Ovary (tissue), 9 donors: ENCODE data around the gene RPL34. TPM values are rescaled to one million over a fixed set of nuclear protein-coding genes. Genes with fewer than 3 reads are reported as not detected.

Experiments used
- DNase-seq, 5 donors: peaks; one replicate each; pipeline ENCODE4 v3.0.0-alpha.2; 2019 to 2020
- H3K27ac ChIP-seq, 2 donors: fragments of 200-600 bp; one replicate each; pipeline versions ENCODE4 v1.5.1 to v1.8.0; 2019 to 2022
- H3K27me3 ChIP-seq: fragments of 200-600 bp; one replicate; pipeline ENCODE4 v1.8.0; 2022
- H3K36me3 ChIP-seq: fragments of 200-600 bp; sonication (generic); one replicate; pipeline ENCODE4 v1.5.1; 2019
- H3K4me1 ChIP-seq: one replicate; pipeline ENCODE4 v1.8.1; 2013; ENCODE audit warnings: mild to moderate bottlenecking, moderate library complexity; ENCODE audit not compliant: insufficient read depth
- H3K4me3 ChIP-seq: fragments of 200-600 bp; sonication (generic); one replicate; pipeline ENCODE4 v1.5.1; 2017
- H3K9me3 ChIP-seq, 2 donors: fragments of 200-600 bp in 1 of 2; sonication (generic) in 1 of 2; one replicate each; pipeline versions ENCODE4 v1.5.1 to v1.8.1; 2013 to 2019; ENCODE audit warnings: mild to moderate bottlenecking in 1 of 2, moderate library complexity in 1 of 2
- CTCF ChIP-seq, 3 donors: fragments of 450-650 bp in 2 of 3; fragments of 200-600 bp in 1 of 3; IDR thresholded peaks; one replicate each; pipeline versions ENCODE4 v1.5.1 to v1.8.0; 2016 to 2022; ENCODE audit warnings: antibody characterized with exemption in 3 of 3, mild to moderate bottlenecking in 1 of 3
- EP300 ChIP-seq: sonication (generic); formaldehyde crosslinking; IDR thresholded peaks from one replicate; pipeline ENCODE4 v1.6.1; 2017; ENCODE audit warnings: antibody characterized with exemption
- POLR2A ChIP-seq: fragments of 450-650 bp; IDR thresholded peaks from one replicate; pipeline ENCODE4 v1.6.1; 2017; ENCODE audit warnings: antibody characterized with exemption, mild to moderate bottlenecking, moderate library complexity
- WGBS, 3 donors: extraction: QIAGEN DNeasy Blood & Tissue Kit in 1 of 3; methylation state at CpG; one replicate each; pipeline versions ENCODE4 v1.1.5 to v1.1.7; 2013 to 2017; 5-methylcytosine and 5-hydroxymethylcytosine counted together
- intact Hi-C, 4 donors: fragments of 100-400 bp; cut with DNase I; formaldehyde crosslinking; loops; one replicate each; pipeline versions ENCODE4 v1.11.0 to v1.15.1; 2022 to 2023
- polyA plus RNA-seq, 2 donors: library from polyadenylated mRNA; stranded (reverse); fragments of 200-250 nt in 1 of 2; fragments of 350-450 nt in 1 of 2; fragmentation: Illumina TruSeq in 1 of 2; extraction: RNeasy Lipid Tissue Mini Kit (QIAGEN cat#74804) in 1 of 2; gene quantifications; one replicate each; pipeline ENCODE4 v1.2.3, GENCODE V29; 2013 to 2014
- total RNA-seq, 7 donors: library from RNA; depleted of rRNA in 2 of 7; stranded (reverse); fragments of >200 nt in 2 of 7; fragmentation: NEBNext Ultra II Directional in 3 of 7; extraction: Animal tissue kit (Norgen Biotek cat#: 25700) in 3 of 7; gene quantifications; one replicate each; pipeline versions ENCODE4 v1.1.0 to v1.2.4, GENCODE V29; 2016 to 2023
- donor health status: DM: no; HTN: no; CAD: no; lungs with moderate emphysema.
- donor health status: DM: no; HTN: no; CAD: no.
- donor health status: Bipolar disorder and iron deficiency.
- donor health status: DM: yes; HTN: yes; CAD: no.
- donor health status: DM: no; HTN: no; CAD: no.
- donor health status: DM: yes; HTN: yes; CAD: no.

RPL34 gene
- total and polyA plus RNA-seq, 9 donors, result 2,196 to 9,736 (median 3,147) TPM

GRCh38 chr4:108581083-108581482 is 39.3 kb upstream of the RPL34 start:
- 71 to 76% (median 73%) methylated on average over 6 of the region's 6 CpGs for WGBS, 3 donors
- Histone ChIP-seq H3K9me3 (no peaks in the 10 kb centered on the region), H3K36me3 (no peaks in the 10 kb centered on the region), H3K4me3 (no peak overlapping the region), H3K4me1 (no peaks in the 10 kb centered on the region), H3K27me3 (no peaks in the 10 kb centered on the region), H3K27ac (no peak overlapping the region)
- intact Hi-C loops, result no loop called here
- no peak for TF ChIP-seq EP300
- TF ChIP-seq CTCF (IDR thresholded peaks at IDR 0.05), result no peak
- TF ChIP-seq POLR2A, result no peak
- no peak for DNase-seq

GRCh38 chr4:108586778-108587177 is 33.6 kb upstream of the RPL34 start:
- intact Hi-C loops, result no loop called here
- no peak for DNase-seq
- H3K27me3 ChIP-seq, result no peaks in the 10 kb centered on the region
- H3K4me3 ChIP-seq, result no peak overlapping the region
- H3K27ac ChIP-seq, result no peak overlapping the region
- no peaks in the 10 kb centered on the region for H3K9me3 ChIP-seq
- H3K4me1 ChIP-seq, result no peaks in the 10 kb centered on the region
- H3K36me3 ChIP-seq, result no peaks in the 10 kb centered on the region
- TF ChIP-seq EP300, result no peak
- no peak for TF ChIP-seq POLR2A
- TF ChIP-seq CTCF (IDR thresholded peaks at IDR 0.05), result no peak
- WGBS, 3 donors, result 63 to 69% (median 67%) methylated on average over 3 of the region's 3 CpGs

- TF ChIP-seq EP300 (no peak), POLR2A (no peak)
- no peak for DNase-seq
- Histone ChIP-seq H3K4me3 (no peak overlapping the region), H3K36me3 (no peaks in the 10 kb centered on the region), H3K9me3 (no peaks in the 10 kb centered on the region), H3K4me1 (no peaks in the 10 kb centered on the region), H3K27ac (no peak overlapping the region), H3K27me3 (no peaks in the 10 kb centered on the region)
- intact Hi-C loops, result no loop called here
- WGBS, 3 donors, result 80 to 90% (median 85%) methylated on average over 1 of the region's 1 CpG
Measured at GRCh38 chr4:108588878-108589277, 31.5 kb upstream of the RPL34 start.

- intact Hi-C loops, result no loop called here
- Histone ChIP-seq H3K36me3 (no peaks in the 10 kb centered on the region), H3K9me3 (no peaks in the 10 kb centered on the region), H3K27me3 (no peaks in the 10 kb centered on the region), H3K4me1 (no peaks in the 10 kb centered on the region), H3K4me3 (no peak overlapping the region), H3K27ac (no peak overlapping the region)
- 22 to 36% (median 36%) methylated on average over 2 of the region's 2 CpGs for WGBS, 3 donors
- TF ChIP-seq CTCF (IDR thresholded peaks at IDR 0.05) (no peak), POLR2A (no peak)
- no peak for DNase-seq
Measured at GRCh38 chr4:108589961-108590360, 30.4 kb upstream of the RPL34 start.

GRCh38 chr4:108590776-108591175 is 29.6 kb upstream of the RPL34 start:
- Histone ChIP-seq H3K36me3 (no peaks in the 10 kb centered on the region), H3K27ac (no peak overlapping the region), H3K27me3 (no peaks in the 10 kb centered on the region), H3K4me3 (no peak overlapping the region), H3K9me3 (no peaks in the 10 kb centered on the region), H3K4me1 (no peaks in the 10 kb centered on the region)
- 88 to 91% (median 89%) methylated on average over 1 of the region's 1 CpG for WGBS, 3 donors
- DNase-seq, result no peak
- intact Hi-C loops, result no loop called here
- TF ChIP-seq CTCF (IDR thresholded peaks at IDR 0.05) (no peak), POLR2A (no peak), EP300 (no peak)
